Neural progenitor cell (in vitro differentiated cells): ENCODE measurements around the gene TSHZ3. TPM values are rescaled to one million over a fixed set of nuclear protein-coding genes. Genes with fewer than 3 reads are reported as not detected.

ENCODE experiments used
- DNase-seq: peaks from one replicate; pipeline ENCODE4 v3.0.0-alpha.2; 2016; ENCODE audit warnings: low spot score
- H2AFZ ChIP-seq: fragments of 200-600 bp; sonication (generic); replicated peaks from 2 replicates; pipeline ENCODE4 v1.6.1; 2016; ENCODE audit warnings: antibody characterized with exemption
- H3F3A ChIP-seq: fragments of 200-600 bp; sonication (generic); 2 replicates; pipeline ENCODE4 v1.6.1; 2016; ENCODE audit warnings: antibody characterized with exemption, low read depth
- H3K27ac ChIP-seq: fragments of 200-600 bp; sonication (generic); 2 replicates; pipeline ENCODE4 v1.5.1; 2016; ENCODE audit warnings: mild to moderate bottlenecking
- H3K27me3 ChIP-seq: fragments of 200-600 bp; sonication (generic); 2 replicates; pipeline ENCODE4 v1.6.1; 2016; ENCODE audit warnings: mild to moderate bottlenecking, moderate library complexity
- H3K36me3 ChIP-seq: fragments of 200-600 bp; sonication (generic); 2 replicates; pipeline ENCODE4 v1.5.1; 2016
- H3K4me1 ChIP-seq: fragments of 200-600 bp; sonication (generic); 2 replicates; pipeline ENCODE4 v1.6.1; 2016; ENCODE audit warnings: mixed run types
- H3K4me2 ChIP-seq: fragments of 200-600 bp; sonication (generic); 2 replicates; pipeline ENCODE4 v1.6.1; 2016
- H3K4me3 ChIP-seq: fragments of 200-600 bp; sonication (generic); 2 replicates; pipeline ENCODE4 v1.5.1; 2016
- H3K79me2 ChIP-seq: fragments of 200-600 bp; sonication (generic); 2 replicates; pipeline ENCODE4 v1.6.1; 2016; ENCODE audit warnings: low read depth
- H3K9ac ChIP-seq: fragments of 200-600 bp; sonication (generic); 2 replicates; pipeline ENCODE4 v1.6.1; 2016
- H3K9me3 ChIP-seq: fragments of 200-600 bp; sonication (generic); 2 replicates; pipeline ENCODE4 v1.5.1; 2016; ENCODE audit warnings: low read depth
- H4K20me1 ChIP-seq: fragments of 200-600 bp; sonication (generic); 2 replicates; pipeline ENCODE4 v1.6.1; 2016; ENCODE audit warnings: low read depth
- H3K27ac Mint-ChIP-seq: 3 replicates; pipeline ENCODE4 v1.8.0; 2021; ENCODE audit warnings: mixed read lengths
- H3K27me3 Mint-ChIP-seq: 2 replicates; pipeline ENCODE4 v1.8.0; 2022; ENCODE audit warnings: low read depth, mild to moderate bottlenecking, inconsistent platforms, moderate library complexity, mixed read lengths; ENCODE audit not compliant: insufficient read depth
- H3K36me3 Mint-ChIP-seq: 3 replicates; pipeline ENCODE4 v1.8.0; 2021; ENCODE audit warnings: mixed read lengths
- H3K4me1 Mint-ChIP-seq: 3 replicates; pipeline ENCODE4 v1.8.0; 2021; ENCODE audit warnings: mixed read lengths
- H3K4me3 Mint-ChIP-seq: 3 replicates; pipeline ENCODE4 v1.8.0; 2021; ENCODE audit warnings: mild to moderate bottlenecking, moderate library complexity, mixed read lengths
- H3K9me3 Mint-ChIP-seq: 3 replicates; pipeline ENCODE4 v1.8.0; 2020; ENCODE audit warnings: mixed read lengths
- CTCF ChIP-seq: fragments of 200-600 bp; sonication (generic); IDR thresholded peaks from 2 replicates; pipeline ENCODE4 v1.5.1; 2017; ENCODE audit warnings: antibody characterized with exemption, mild to moderate bottlenecking
- EZH2 ChIP-seq: fragments of 200-600 bp; sonication (generic); IDR thresholded peaks from 2 replicates; pipeline ENCODE4 v1.6.1; 2017; ENCODE audit warnings: antibody characterized with exemption, mild to moderate bottlenecking, moderate library complexity
- EZH2phosphoT487 ChIP-seq: fragments of 200-600 bp; sonication (generic); IDR thresholded peaks from 2 replicates; pipeline ENCODE4 v1.6.1; 2017; ENCODE audit warnings: antibody characterized with exemption
- total RNA-seq: library from RNA; depleted of rRNA; stranded (reverse); fragments of >200 nt; gene quantifications from 2 replicates; pipeline ENCODE4 v1.2.3, GENCODE V29; 2015; ENCODE audit warnings: low replicate concordance

TSHZ3 gene
- total RNA-seq, 1 donor from 2014 or later = 0.60 TPM

- TF ChIP-seq EZH2 (no peak), CTCF (no peak), EZH2phosphoT487 (no peak)
- peaks cover 19% of the 10 kb centered on the region for H3K4me1 Mint-ChIP-seq
- no peak overlapping the region for H3K4me3 ChIP-seq
- no peaks in the 10 kb centered on the region for H3K36me3 Mint-ChIP-seq
- peaks cover 16% of the 10 kb centered on the region for H3K27me3 Mint-ChIP-seq
- peaks cover 10% of the 10 kb centered on the region for H3K4me1 ChIP-seq
- H3K9ac ChIP-seq = no peak overlapping the region
- H3K4me2 ChIP-seq = no peak overlapping the region
- no peaks in the 10 kb centered on the region for H3K9me3 ChIP-seq
- no peak overlapping the region for H3K4me3 Mint-ChIP-seq
- H2AFZ ChIP-seq = no peak overlapping the region
- H3K36me3 ChIP-seq = no peaks in the 10 kb centered on the region
- no peak overlapping the region for H3K27ac Mint-ChIP-seq
- no peaks in the 10 kb centered on the region for H3K79me2 ChIP-seq
- H4K20me1 ChIP-seq = peaks cover 14% of the 10 kb centered on the region
- H3K27ac ChIP-seq = no peak overlapping the region
- no peaks in the 10 kb centered on the region for H3K27me3 ChIP-seq
- H3F3A ChIP-seq = peaks cover 6% of the 10 kb centered on the region
- DNase-seq = no peak
- H3K9me3 Mint-ChIP-seq = no peaks in the 10 kb centered on the region
These were observed 42.3 kb upstream of the TSHZ3 start for GRCh38 chr19:31391518-31391917.

DNA sequence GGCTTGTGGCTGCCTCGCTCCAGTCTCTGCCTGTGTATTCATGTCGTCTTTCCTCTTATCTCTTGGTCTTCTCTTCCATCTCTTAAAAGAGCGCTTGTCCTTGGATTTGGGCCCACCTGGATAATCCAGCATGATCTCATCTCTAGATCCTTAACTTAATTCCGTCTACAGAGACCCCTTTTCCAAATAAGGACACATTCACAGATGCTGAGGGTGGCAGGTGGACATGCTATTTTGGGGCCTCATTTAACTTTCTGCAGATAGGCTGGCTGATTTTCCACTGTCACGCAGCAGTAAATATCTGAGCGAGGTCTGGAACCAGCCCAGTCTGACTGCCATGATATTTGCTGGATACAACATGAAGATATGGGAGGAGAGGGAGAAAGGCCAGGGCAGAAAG lies 41.5 kb upstream of the TSHZ3 start:
- no peaks in the 10 kb centered on the region for H3K36me3 Mint-ChIP-seq
- Histone ChIP-seq H2AFZ (no peak overlapping the region), H3K4me2 (no peak overlapping the region), H3K79me2 (no peaks in the 10 kb centered on the region), H3K4me1 (peaks cover 10% of the 10 kb centered on the region), H3K27me3 (no peaks in the 10 kb centered on the region), H3K4me3 (no peak overlapping the region), H3K9me3 (no peaks in the 10 kb centered on the region), H3K27ac (no peak overlapping the region), H3K9ac (no peak overlapping the region), H3K36me3 (no peaks in the 10 kb centered on the region), H3F3A (peaks cover 6% of the 10 kb centered on the region), H4K20me1 (peaks cover 14% of the 10 kb centered on the region)
- H3K9me3 Mint-ChIP-seq = no peaks in the 10 kb centered on the region
- no peak overlapping the region for H3K4me3 Mint-ChIP-seq
- H3K27ac Mint-ChIP-seq = no peak overlapping the region
- peaks cover 24% of the 10 kb centered on the region for H3K4me1 Mint-ChIP-seq
- DNase-seq = no peak
- H3K27me3 Mint-ChIP-seq = peaks cover 16% of the 10 kb centered on the region
- no peak for TF ChIP-seq EZH2phosphoT487
- TF ChIP-seq CTCF = no peak
- no peak for TF ChIP-seq EZH2

DNA sequence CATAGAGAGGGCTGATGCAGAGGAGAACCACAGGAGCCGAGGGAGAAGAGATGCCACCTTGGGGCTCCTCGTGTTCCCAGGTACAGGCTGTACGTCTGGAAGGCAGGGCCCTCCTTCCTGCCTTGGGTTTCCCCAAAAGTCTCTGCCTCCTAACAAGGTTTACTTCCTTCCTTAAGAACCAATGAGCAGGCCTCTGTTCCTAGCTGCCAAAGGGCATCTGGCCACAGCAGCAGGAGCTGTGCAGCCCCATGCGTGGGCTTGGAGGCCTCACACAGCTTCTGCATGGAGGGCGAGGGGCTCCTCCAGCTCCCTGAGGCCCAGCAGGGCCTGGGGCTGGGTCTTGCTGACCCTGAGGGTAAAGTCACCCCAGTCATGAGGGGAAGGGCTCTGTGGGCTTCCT lies 40.6 kb upstream of the TSHZ3 start:
- H4K20me1 ChIP-seq = peaks cover 14% of the 10 kb centered on the region
- no peaks in the 10 kb centered on the region for H3K36me3 ChIP-seq
- no peak overlapping the region for H3K4me3 ChIP-seq
- no peak for TF ChIP-seq CTCF
- no peak for TF ChIP-seq EZH2
- TF ChIP-seq EZH2phosphoT487 = no peak
- peaks cover 16% of the 10 kb centered on the region for H3K27me3 Mint-ChIP-seq
- H3K9me3 Mint-ChIP-seq = no peaks in the 10 kb centered on the region
- peaks cover 10% of the 10 kb centered on the region for H3K4me1 ChIP-seq
- no peak overlapping the region for H3K4me3 Mint-ChIP-seq
- H3F3A ChIP-seq = peaks cover 6% of the 10 kb centered on the region
- no peak overlapping the region for H3K4me2 ChIP-seq
- no peaks in the 10 kb centered on the region for H3K79me2 ChIP-seq
- no peak overlapping the region for H3K27ac ChIP-seq
- no peak overlapping the region for H2AFZ ChIP-seq
- no peak overlapping the region for H3K27ac Mint-ChIP-seq
- no peaks in the 10 kb centered on the region for H3K36me3 Mint-ChIP-seq
- peaks cover 24% of the 10 kb centered on the region for H3K4me1 Mint-ChIP-seq
- H3K9ac ChIP-seq = no peak overlapping the region
- DNase-seq = no peak
- H3K27me3 ChIP-seq = no peaks in the 10 kb centered on the region
- H3K9me3 ChIP-seq = no peaks in the 10 kb centered on the region
